Skeletal muscle cell (primary cell): ENCODE measurements around the gene NRXN3.

Experiments
- DNase-seq: peaks from one replicate; pipeline ENCODE4 v3.0.0-alpha.2; 2010; ENCODE audit warnings: low read depth
- H3K4me3 ChIP-seq: 2 replicates; pipeline ENCODE4 v1.5.1; 2011; ENCODE audit warnings: low read depth, mild to moderate bottlenecking, control low read depth, low read length, moderate library complexity

Gene NRXN3

GRCh38 chr14:79363291-79363690 lies 1193.1 kb downstream of the NRXN3 start:
- DNase-seq = no peak
- H3K4me3 ChIP-seq = no peak overlapping the region

- peak; percentile 97 for DNase-seq
- no peak overlapping the region for H3K4me3 ChIP-seq
These were observed 1199.5 kb downstream of the NRXN3 start for GRCh38 chr14:79369359-79370332.

DNA sequence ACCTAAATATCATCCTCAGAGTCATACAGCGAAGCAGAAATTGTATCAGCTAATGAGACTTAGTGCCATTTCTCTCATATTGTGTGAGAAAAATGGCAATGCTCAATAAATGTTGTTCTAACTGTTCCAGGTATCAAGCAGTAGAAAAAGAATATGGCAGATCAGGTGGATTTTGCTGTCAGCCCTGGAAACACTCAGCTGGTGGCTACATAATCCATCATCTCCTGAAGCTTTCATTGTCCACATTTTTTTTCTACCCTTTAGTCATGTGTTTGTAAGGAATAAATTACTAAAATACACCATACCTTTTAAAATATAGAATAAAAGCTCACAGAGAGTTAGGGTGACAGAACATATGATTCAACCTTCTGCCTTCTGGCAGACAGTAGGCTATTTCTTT lies 1200.8 kb downstream of the NRXN3 start:
- no peak for DNase-seq
- H3K4me3 ChIP-seq = no peak overlapping the region

DNA sequence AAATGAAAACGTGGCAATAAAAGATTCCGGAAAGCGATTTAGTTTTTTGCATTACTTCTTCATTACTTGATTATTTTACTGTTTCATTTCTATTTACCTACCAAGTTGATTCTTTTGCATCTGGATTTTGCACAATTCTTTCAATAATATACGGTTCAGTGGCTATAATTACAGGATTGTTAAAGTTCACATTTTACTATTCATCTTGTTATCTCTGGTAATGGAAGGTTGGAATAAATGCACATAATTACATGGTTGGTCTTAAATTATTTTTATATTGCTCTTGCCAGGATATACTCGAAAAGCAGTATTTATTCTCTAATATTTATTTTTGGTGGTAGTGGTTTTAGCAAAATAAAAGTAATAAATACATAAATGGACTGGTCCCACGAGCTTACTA lies 1203.3 kb downstream of the NRXN3 start:
- no peak overlapping the region for H3K4me3 ChIP-seq
- DNase-seq = no peak

GRCh38 chr14:79375356-79375755 lies 1205.2 kb downstream of the NRXN3 start:
- DNase-seq = no peak
- no peak overlapping the region for H3K4me3 ChIP-seq

DNA sequence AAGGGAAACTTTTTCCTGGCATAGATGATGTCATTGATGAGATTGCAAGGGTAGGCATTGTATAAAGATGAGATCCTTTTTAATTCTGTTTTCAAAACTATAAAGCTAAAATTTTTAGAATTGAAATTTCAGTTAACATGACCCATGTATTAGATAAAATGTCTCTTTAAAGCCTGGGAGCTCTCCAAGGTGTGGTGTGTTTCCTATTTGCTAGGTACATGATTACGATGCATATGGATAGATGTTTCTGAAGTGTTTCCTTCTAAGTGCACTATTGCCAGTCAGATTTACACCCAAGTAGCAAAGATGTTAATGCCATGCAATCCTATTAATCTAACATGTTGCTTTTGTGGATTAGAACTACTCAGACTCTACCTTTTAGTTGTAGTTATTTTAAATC lies 1206.4 kb downstream of the NRXN3 start:
- no peak for DNase-seq
- no peak overlapping the region for H3K4me3 ChIP-seq

DNA sequence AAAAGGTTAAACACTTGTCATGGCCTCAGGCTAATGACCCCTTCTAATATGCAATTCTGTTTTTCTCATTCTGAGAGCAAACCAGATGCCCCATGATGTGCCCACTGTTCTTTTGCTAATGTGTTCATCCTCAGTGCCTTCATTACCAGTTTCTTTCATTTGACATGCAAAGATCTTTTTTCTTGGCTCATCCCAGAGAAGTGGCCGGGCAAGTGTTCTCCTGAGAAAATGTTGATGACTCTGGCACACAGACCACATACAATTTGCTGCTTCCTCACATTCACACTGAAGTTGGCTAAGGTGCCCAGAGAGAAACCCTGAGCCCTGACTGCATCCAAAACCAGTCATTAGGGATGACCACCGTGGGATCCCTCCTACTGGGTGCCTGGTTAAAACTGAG lies 1207.8 kb downstream of the NRXN3 start:
- DNase-seq = no peak
- H3K4me3 ChIP-seq = no peak overlapping the region

DNA sequence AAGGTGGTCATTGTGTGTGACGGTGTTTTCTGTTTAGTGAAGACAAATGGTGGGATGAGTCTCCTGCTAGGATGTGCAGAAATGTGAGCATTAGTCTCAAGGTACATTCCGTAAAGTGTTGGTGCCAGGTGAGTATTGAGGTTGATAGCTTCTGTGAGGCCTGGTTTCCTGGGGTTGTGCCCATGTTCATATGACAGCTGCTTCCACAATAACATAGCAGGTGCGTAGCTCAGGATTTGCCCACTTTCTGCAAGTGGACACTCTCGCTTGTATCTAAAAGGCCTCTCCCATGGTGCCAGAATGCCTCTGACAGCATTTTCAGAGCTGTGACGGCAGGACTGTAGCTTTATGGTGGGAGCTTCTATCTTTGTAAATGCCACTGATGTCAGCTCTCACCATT lies 1209.1 kb downstream of the NRXN3 start:
- no peak for DNase-seq
- no peak overlapping the region for H3K4me3 ChIP-seq

GRCh38 chr14:79383031-79383430 lies 1212.9 kb downstream of the NRXN3 start:
- no peak for DNase-seq
- H3K4me3 ChIP-seq = no peak overlapping the region

- no peak for DNase-seq
These were observed 1213.3 kb downstream of the NRXN3 start for GRCh38 chr14:79383475-79383874.

GRCh38 chr14:79395061-79395460 lies 1224.9 kb downstream of the NRXN3 start:
- no peak for DNase-seq
- H3K4me3 ChIP-seq = no peak overlapping the region

More at GRCh38 chr14:79383475-79383874, 1213.3 kb downstream of the NRXN3 start:
- no peak overlapping the region for H3K4me3 ChIP-seq

- DNase-seq = no peak
- H3K4me3 ChIP-seq = no peak overlapping the region
These were observed 1234.8 kb downstream of the NRXN3 start for GRCh38 chr14:79404874-79405511.

GRCh38 chr14:79405512-79405910 lies 1235.3 kb downstream of the NRXN3 start:
- no peak for DNase-seq

GRCh38 chr14:79407572-79407971 lies 1237.4 kb downstream of the NRXN3 start:
- H3K4me3 ChIP-seq = no peak overlapping the region
- no peak for DNase-seq

More at GRCh38 chr14:79405512-79405910, 1235.3 kb downstream of the NRXN3 start:
- no peak overlapping the region for H3K4me3 ChIP-seq

GRCh38 chr14:79408696-79409095 lies 1238.5 kb downstream of the NRXN3 start:
- H3K4me3 ChIP-seq = no peak overlapping the region
- DNase-seq = no peak

DNA sequence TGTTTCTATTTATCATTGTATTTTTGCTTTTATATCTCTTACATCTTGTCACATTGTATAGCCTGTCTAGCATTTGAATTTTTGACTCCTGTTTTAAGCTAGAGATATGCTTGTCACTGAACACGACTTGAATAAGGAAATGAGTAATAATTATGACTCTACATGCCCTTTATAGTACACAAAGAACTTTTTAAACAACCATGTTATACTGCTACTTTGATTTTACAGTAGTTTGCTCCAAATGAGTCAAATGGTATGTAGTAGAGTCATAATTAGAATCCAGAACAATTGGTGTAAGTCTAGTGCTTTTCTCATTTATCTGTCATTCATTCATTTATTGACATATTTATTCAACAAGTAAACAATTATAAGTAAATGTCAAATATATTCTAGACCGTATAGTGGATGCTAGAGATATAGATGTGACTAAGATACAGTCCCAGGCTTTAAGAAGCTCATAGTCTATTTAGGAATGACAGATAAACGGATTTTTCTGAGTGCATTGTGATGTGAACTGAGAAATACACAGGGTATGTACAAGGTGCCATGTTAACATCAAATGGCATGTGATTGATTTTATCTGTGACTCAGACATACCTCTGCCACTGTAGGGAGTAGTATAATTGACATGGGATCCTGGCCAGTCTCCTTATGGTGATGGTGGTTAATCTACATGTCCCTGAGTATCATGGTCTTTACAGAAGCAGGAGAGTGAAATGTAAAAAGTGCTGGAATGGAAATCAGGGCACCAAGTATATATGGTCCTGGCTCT lies 1241.4 kb downstream of the NRXN3 start:
- H3K4me3 ChIP-seq = no peak overlapping the region
- no peak for DNase-seq

GRCh38 chr14:79412822-79413221 lies 1242.6 kb downstream of the NRXN3 start:
- no peak for DNase-seq
- no peak overlapping the region for H3K4me3 ChIP-seq

DNA sequence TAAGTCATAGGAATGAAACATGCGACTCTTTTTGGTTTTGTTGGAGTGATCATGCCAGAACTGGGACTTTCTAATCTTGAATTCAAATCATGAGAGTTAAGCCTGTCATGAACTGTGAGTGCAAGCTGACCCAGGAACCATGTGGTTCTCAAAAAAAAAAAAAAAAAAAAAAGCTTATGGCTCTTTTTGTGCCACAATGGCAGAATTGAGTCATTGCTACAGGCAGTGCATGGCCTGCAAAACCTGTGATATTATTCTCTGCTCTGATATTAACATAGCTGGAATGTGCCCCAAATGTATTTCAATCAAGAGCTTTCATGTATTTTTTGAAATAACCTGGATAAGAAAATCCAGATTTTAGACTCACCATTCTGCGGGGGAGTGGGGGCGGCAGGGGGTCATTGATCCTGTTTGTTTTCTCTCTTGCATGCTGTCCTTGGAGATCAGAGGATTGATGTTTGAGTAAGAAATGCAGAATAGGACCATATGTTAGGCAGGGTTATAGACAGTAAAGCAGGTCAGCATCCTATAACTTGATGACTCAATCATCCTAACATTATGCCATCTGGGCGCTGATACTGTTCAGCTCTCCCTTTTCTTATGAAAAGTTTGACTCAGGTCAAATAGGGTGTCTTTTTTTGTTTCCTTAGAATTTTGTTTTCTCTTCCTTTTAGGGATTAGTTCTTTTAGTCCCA lies 1243.7 kb downstream of the NRXN3 start:
- no peak overlapping the region for H3K4me3 ChIP-seq
- no peak for DNase-seq

DNA sequence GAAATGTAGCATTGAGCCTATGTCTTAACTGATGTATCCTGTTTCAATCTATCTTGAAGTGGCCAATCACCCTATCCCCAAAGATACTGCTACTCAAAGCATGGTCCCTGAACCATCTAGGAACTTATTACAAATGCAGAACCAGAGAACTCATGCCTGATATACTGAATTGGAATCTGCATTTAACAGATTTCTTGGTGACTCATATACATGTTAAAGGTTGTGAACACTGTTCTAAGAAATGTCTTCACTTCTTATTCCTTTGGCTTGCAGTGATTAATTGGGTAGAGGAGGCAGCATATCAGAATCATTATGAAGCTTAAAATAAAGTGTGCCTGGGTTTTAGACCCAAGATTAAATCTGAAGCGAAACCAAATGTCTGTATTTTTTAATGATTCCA lies 1245.6 kb downstream of the NRXN3 start:
- no peak overlapping the region for H3K4me3 ChIP-seq
- DNase-seq = no peak
